Fibroblast of lung (primary cell): ENCODE results near the gene PLCD4. TPM values are rescaled to one million over a fixed set of nuclear protein-coding genes. Genes with fewer than 3 reads are reported as not detected.

Experiments
- DNase-seq, 2 donors: peaks; one replicate each; pipeline versions ENCODE4 v3.0.0 to v3.0.0-alpha.2; 2010; ENCODE audit warnings: low read depth in 2 of 2
- H2AFZ ChIP-seq: 2 replicates; pipeline ENCODE4 v1.5.1; 2012; ENCODE audit warnings: low read length, control low read depth, inconsistent platforms
- H3K27ac ChIP-seq: 2 replicates; pipeline ENCODE4 v1.5.1; 2011; ENCODE audit warnings: low read length, control low read depth; ENCODE audit not compliant: insufficient read depth
- H3K27me3 ChIP-seq: 2 replicates; pipeline ENCODE4 v1.5.1; 2011; ENCODE audit warnings: mild to moderate bottlenecking, low read length; ENCODE audit not compliant: control insufficient read depth, insufficient read depth
- H3K36me3 ChIP-seq: 2 replicates; pipeline ENCODE4 v1.5.1; 2011; ENCODE audit warnings: low read length; ENCODE audit not compliant: control insufficient read depth, insufficient read depth
- H3K4me1 ChIP-seq: 2 replicates; pipeline ENCODE4 v1.5.1; 2011; ENCODE audit warnings: low read length; ENCODE audit not compliant: control insufficient read depth, insufficient read depth; ENCODE audit errors: extremely low read depth
- H3K4me2 ChIP-seq: 2 replicates; pipeline ENCODE4 v1.5.1; 2011; ENCODE audit warnings: low read length, control low read depth; ENCODE audit not compliant: insufficient read depth; ENCODE audit errors: extremely low read depth
- H3K4me3 ChIP-seq, 4 experiments: fragments of 200-600 bp in 1 of 4; sonication (generic) in 1 of 4; replicated peaks in 1 of 4; 2 replicates each; pipeline ENCODE4 v1.5.1; 2011 to 2016; ENCODE audit warnings: low read length in 4 of 4, low read depth in 3 of 4, mild to moderate bottlenecking in 3 of 4, control low read depth in 2 of 4, inconsistent platforms in 1 of 4, mixed read lengths in 1 of 4; ENCODE audit not compliant: insufficient read depth in 1 of 4; ENCODE audit errors: control extremely low read depth in 1 of 4
- H3K79me2 ChIP-seq: 2 replicates; pipeline ENCODE4 v1.5.1; 2012; ENCODE audit warnings: mild to moderate bottlenecking, low read length, inconsistent platforms; ENCODE audit not compliant: control insufficient read depth, insufficient read depth
- H3K9ac ChIP-seq: 2 replicates; pipeline ENCODE4 v1.5.1; 2011; ENCODE audit warnings: mild to moderate bottlenecking, low read length, control low read depth; ENCODE audit not compliant: insufficient read depth
- H3K9me3 ChIP-seq: 2 replicates; pipeline ENCODE4 v1.5.1; 2012; ENCODE audit warnings: low read depth, low read length; ENCODE audit not compliant: control insufficient read depth, insufficient read depth
- H4K20me1 ChIP-seq: 2 replicates; pipeline ENCODE4 v1.5.1; 2011; ENCODE audit warnings: low read length; ENCODE audit not compliant: control insufficient read depth, insufficient read depth; ENCODE audit errors: extremely low read depth
- CTCF ChIP-seq, 2 donors: IDR thresholded peaks in 1 of 2; conservative IDR thresholded peaks in 1 of 2; 1 replicate in 1 of 2; 2 replicates in 1 of 2; pipeline ENCODE4 v1.5.1; 2011 to 2012; ENCODE audit warnings: low read length in 2 of 2, control low read depth in 1 of 2, inconsistent platforms in 1 of 2, low read depth in 1 of 2, mild to moderate bottlenecking in 1 of 2
- EZH2 ChIP-seq: IDR thresholded peaks from 2 replicates; pipeline ENCODE4 v1.5.1; 2012; ENCODE audit warnings: low read length, control low read depth, mild to moderate bottlenecking; ENCODE audit errors: missing control alignments
- polyA plus RNA-seq, 2 donors: library from polyadenylated mRNA; depleted of rRNA in 1 of 2; stranded (reverse) in 1 of 2; unstranded in 1 of 2; fragments of >200 nt; gene quantifications; 2 replicates each; pipeline ENCODE4 v1.2.1, GENCODE V29; 2011 to 2012; ENCODE audit warnings: missing spikeins in 1 of 2
- total RNA-seq: library from RNA; depleted of rRNA; stranded (reverse); fragments of >200 nt; gene quantifications from 2 replicates; pipeline ENCODE4 v1.2.1, GENCODE V29; 2014

Gene PLCD4
- total and polyA plus RNA-seq, 2 donors (not counting 1 experiment from before 2014, with no cell fraction given) = 5.8 to 10.7 TPM

GRCh38 chr2:218585541-218585940, 22.2 kb upstream of the PLCD4 start:
- Histone ChIP-seq H3K79me2 (peaks cover 8% of the 10 kb centered on the region), H3K36me3 (peaks cover 8% of the 10 kb centered on the region), H3K4me2 (no peak overlapping the region), H3K9ac (no peak overlapping the region), H3K27ac (no peak overlapping the region), H2AFZ (no peak overlapping the region), H3K4me3 (no peak overlapping the region), H4K20me1 (no peaks in the 10 kb centered on the region), H3K4me1 (peaks cover 4% of the 10 kb centered on the region), H3K9me3 (no peaks in the 10 kb centered on the region), H3K27me3 (no peaks in the 10 kb centered on the region)
- no peak for DNase-seq
- TF ChIP-seq EZH2 = no peak
- no peak for TF ChIP-seq CTCF (conservative IDR thresholded peaks at IDR 0.05 in 1 of 2, IDR thresholded peaks at IDR 0.05 in 1 of 2; ENCODE audit: low read depth in 1 of 2, low read length in 2 of 2)

- H3K9me3 ChIP-seq = no peaks in the 10 kb centered on the region
- TF ChIP-seq EZH2 (no peak), CTCF (conservative IDR thresholded peaks at IDR 0.05 in 1 of 2, IDR thresholded peaks at IDR 0.05 in 1 of 2; ENCODE audit: low read depth in 1 of 2, low read length in 2 of 2) (no peak)
- H4K20me1 ChIP-seq = no peaks in the 10 kb centered on the region
- H3K4me3 ChIP-seq = no peak overlapping the region
- peak; percentile 47 to 83 for DNase-seq
- H3K27me3 ChIP-seq = no peaks in the 10 kb centered on the region
- H3K36me3 ChIP-seq = no peaks in the 10 kb centered on the region
- peaks cover 9% of the 10 kb centered on the region for H3K4me1 ChIP-seq
- H3K79me2 ChIP-seq = no peaks in the 10 kb centered on the region
- H3K4me2 ChIP-seq = no peak overlapping the region
- no peak overlapping the region for H3K27ac ChIP-seq
- no peak overlapping the region for H3K9ac ChIP-seq
- H2AFZ ChIP-seq = no peak overlapping the region
These were observed 2.3 kb upstream of the PLCD4 start for GRCh38 chr2:218605432-218605831.

GRCh38 chr2:218615868-218616315, 8.2 kb downstream of the PLCD4 start:
- H2AFZ ChIP-seq = no peak overlapping the region
- H3K36me3 ChIP-seq = no peaks in the 10 kb centered on the region
- H3K9me3 ChIP-seq = no peaks in the 10 kb centered on the region
- no peak overlapping the region for H3K4me3 ChIP-seq
- H3K27me3 ChIP-seq = no peaks in the 10 kb centered on the region
- no peak for TF ChIP-seq EZH2
- no peak for TF ChIP-seq CTCF (conservative IDR thresholded peaks at IDR 0.05 in 1 of 2, IDR thresholded peaks at IDR 0.05 in 1 of 2; ENCODE audit: low read depth in 1 of 2, low read length in 2 of 2)
- no peak overlapping the region for H3K9ac ChIP-seq
- no peak for DNase-seq
- H3K27ac ChIP-seq = no peak overlapping the region
- no peaks in the 10 kb centered on the region for H4K20me1 ChIP-seq
- H3K4me1 ChIP-seq = no peaks in the 10 kb centered on the region
- H3K4me2 ChIP-seq = no peak overlapping the region
- no peaks in the 10 kb centered on the region for H3K79me2 ChIP-seq
